ENCODE measurements around the gene EFCAB8. TPM values are rescaled to one million over a fixed set of nuclear protein-coding genes. Genes with fewer than 3 reads are reported as not detected.

EFCAB8 gene, protein sequence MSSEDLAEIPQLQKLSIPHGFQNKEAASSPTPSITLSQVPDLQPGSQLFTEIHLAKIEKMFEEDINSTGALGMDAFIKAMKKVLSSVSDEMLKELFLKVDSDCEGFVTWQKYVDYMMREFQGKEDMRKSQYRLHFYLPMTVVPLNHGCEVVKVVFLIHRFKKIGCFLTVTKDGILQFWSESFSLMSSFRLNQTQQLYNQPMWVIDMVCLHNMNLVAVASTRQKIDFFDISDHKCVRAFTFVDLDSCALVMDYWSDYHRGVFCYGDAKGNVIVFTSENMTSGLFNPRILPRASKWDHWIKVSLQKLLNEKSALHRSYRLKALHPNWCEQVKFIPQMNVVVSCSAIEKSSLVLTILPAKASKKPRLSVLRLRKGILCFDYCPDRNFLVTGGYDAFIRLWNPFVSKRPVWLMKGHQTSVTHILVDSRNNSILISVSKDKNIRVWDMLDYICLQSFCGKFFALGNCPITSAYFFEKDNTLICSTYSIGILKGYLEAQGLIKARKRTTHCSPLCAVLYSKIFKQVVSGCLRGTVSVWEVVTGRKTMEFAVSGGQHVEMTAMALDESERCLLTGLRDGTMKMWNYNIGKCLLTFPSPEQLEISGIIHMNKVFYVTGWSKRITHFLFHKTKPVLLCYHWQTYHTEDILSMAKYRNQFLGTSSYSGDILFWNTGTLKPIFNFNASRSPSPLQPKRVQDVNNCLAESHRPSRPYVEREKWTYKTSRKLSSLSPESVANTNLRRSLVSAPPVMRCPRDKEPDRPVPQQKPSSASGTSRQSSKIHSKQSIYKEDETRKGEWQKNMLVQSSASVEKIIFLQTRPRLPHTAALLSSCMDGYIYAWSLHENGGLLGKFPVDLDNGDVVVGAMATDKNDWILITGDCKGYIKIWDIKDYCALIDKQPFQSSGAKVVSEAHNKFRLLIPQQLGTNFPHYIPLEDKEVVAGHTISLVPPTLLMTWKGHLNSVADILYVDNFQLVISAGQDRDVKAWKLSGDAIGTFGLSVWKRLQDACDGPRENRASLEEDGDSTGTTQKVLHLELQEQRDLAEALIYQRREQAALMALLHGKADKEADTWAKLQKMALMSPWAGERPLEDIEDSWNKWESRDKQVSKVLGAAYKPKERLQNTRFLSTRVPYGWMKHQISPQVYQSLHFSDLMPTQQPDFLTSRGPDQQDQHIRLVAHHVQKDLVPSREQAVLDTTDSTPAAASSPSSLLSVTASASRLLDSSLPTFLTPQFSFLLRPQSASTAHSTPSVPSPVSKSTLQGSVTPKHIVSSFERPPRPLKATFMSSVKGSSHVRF
- total RNA-seq = not detected

DNA sequence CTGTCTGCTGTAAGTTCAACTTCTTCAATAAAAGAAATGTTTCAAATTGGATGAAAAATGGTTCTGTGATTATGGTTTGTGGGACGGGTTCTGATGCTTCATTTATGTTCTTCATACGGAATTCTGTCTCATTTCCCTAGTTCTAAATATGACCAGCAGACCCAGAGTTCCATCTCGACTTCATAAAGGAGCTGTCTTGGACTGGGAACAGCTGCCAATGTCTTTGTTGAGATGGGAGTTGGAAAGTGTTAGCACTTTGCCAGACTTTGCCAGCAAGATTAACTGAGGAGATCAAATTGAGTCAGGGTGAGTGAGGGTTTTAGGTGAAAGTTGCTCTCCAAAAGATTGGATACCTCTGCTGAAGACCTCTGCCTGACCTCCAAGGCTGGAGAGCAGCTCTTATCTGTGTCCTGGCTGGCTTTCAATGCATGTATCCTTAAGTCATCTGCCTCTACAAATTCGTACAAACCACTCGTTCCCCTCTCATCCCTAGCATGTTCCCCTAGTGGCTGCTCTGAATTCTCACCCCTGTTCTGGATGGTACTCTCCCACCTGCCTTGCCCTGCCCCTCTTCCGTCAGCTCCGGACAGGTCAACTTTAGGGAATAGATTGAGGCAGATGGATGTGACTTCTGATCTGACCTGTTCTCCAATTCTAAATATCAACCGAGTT, at the start of gene EFCAB8:
Gene EFCAB8 (plus strand): TSS at position 223 of the 672 bp plus-strand sequence. CDS start 4,870 bp downstream, outside the sequence.
- ATAC-seq = no peak
- H3K9me3 ChIP-seq = no peaks in the 10 kb centered on the region
- no peak within 1 kb of the TSS for H3K27ac ChIP-seq
- intact Hi-C loops (cut with DNase I; ENCODE audit: low total_unique reads) = no loop called here
- no peak for TF ChIP-seq POLR2A (IDR thresholded peaks at IDR 0.05)
- TF ChIP-seq, protein P1, sequence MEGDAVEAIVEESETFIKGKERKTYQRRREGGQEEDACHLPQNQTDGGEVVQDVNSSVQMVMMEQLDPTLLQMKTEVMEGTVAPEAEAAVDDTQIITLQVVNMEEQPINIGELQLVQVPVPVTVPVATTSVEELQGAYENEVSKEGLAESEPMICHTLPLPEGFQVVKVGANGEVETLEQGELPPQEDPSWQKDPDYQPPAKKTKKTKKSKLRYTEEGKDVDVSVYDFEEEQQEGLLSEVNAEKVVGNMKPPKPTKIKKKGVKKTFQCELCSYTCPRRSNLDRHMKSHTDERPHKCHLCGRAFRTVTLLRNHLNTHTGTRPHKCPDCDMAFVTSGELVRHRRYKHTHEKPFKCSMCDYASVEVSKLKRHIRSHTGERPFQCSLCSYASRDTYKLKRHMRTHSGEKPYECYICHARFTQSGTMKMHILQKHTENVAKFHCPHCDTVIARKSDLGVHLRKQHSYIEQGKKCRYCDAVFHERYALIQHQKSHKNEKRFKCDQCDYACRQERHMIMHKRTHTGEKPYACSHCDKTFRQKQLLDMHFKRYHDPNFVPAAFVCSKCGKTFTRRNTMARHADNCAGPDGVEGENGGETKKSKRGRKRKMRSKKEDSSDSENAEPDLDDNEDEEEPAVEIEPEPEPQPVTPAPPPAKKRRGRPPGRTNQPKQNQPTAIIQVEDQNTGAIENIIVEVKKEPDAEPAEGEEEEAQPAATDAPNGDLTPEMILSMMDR (IDR thresholded peaks at IDR 0.05 in 4 of 5, conservative IDR thresholded peaks at IDR 0.05 in 1 of 5) = no peak
- H3K4me1 ChIP-seq = no peaks in the 10 kb centered on the region
- H3K27me3 ChIP-seq = no peaks in the 10 kb centered on the region
- in situ Hi-C loops (cut with MboI; ENCODE audit: low sequenced_read_pairs in 4 of 4) = no loop called here
- H3K36me3 ChIP-seq = no peaks in the 10 kb centered on the region
- no peak within 1 kb of the TSS for H3K4me3 ChIP-seq
- DNase-seq = no peak

- Histone ChIP-seq H3K36me3 (no peaks in the 10 kb centered on the region), H3K27ac (no peak overlapping the region), H3K9me3 (no peaks in the 10 kb centered on the region), H3K4me3 (no peak overlapping the region), H3K27me3 (no peaks in the 10 kb centered on the region), H3K4me1 (no peaks in the 10 kb centered on the region)
- in situ Hi-C loops (cut with MboI; ENCODE audit: low sequenced_read_pairs in 4 of 4) (no loop called here), intact Hi-C loops (cut with DNase I; ENCODE audit: low total_unique reads) (no loop called here)
- TF ChIP-seq POLR2A (IDR thresholded peaks at IDR 0.05) = no peak
- DNase-seq = no peak
- no peak for ATAC-seq
Measured at GRCh38 chr20:32809907-32810306, 48.8 kb upstream of the EFCAB8 start.

DNA sequence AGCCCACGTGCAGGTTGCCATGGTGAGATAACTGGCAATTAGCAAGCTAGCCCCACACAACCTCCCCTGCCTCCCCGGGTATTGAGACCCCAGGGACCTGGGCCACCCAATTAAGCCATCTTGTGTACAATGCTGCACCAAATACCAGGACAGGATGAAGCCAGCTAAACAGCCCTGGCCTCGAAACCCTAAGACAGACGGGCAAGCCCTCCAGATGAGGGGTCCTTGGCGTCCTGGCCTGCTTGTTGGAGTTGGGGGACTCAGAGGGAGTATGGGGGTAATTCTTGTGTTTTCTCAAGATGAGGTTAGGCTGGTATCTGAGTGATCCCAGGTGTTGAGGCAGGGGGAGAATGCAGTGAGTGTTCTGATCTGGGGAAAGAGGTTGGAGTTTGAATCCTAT, 47.8 kb upstream of the EFCAB8 start:
- intact Hi-C loops (cut with DNase I; ENCODE audit: low total_unique reads) = no loop called here
- Histone ChIP-seq H3K4me1 (no peaks in the 10 kb centered on the region), H3K36me3 (no peaks in the 10 kb centered on the region), H3K27me3 (no peaks in the 10 kb centered on the region), H3K27ac (no peak overlapping the region), H3K4me3 (no peak overlapping the region), H3K9me3 (no peaks in the 10 kb centered on the region)
- DNase-seq (no peak), ATAC-seq (no peak)
- TF ChIP-seq POLR2A (IDR thresholded peaks at IDR 0.05) = no peak
- TF ChIP-seq, protein P1 (IDR thresholded peaks at IDR 0.05 in 4 of 5, conservative IDR thresholded peaks at IDR 0.05 in 1 of 5) = no peak
- in situ Hi-C loops (cut with MboI; ENCODE audit: low sequenced_read_pairs in 4 of 4) = no loop called here

GRCh38 chr20:32811886-32812285, 46.8 kb upstream of the EFCAB8 start:
- in situ Hi-C loops (cut with MboI; ENCODE audit: low sequenced_read_pairs in 4 of 4) (no loop called here), intact Hi-C loops (cut with DNase I; ENCODE audit: low total_unique reads) (no loop called here)
- ATAC-seq (no peak), DNase-seq (no peak)
- Histone ChIP-seq H3K27me3 (no peaks in the 10 kb centered on the region), H3K9me3 (no peaks in the 10 kb centered on the region), H3K27ac (no peak overlapping the region), H3K36me3 (no peaks in the 10 kb centered on the region), H3K4me1 (no peaks in the 10 kb centered on the region), H3K4me3 (no peak overlapping the region)
- TF ChIP-seq, protein P1 (IDR thresholded peaks at IDR 0.05 in 4 of 5, conservative IDR thresholded peaks at IDR 0.05 in 1 of 5) = no peak
- TF ChIP-seq POLR2A (IDR thresholded peaks at IDR 0.05) = no peak

Data from gastrocnemius medialis (tissue), 4 donors.